HEK293 (cell line): ENCODE data around the gene UCK2.

Source experiments
- CTCF ChIA-PET: fragments of 350-600 bp; formaldehyde crosslinking; extraction: SDS; loops from one replicate; lab custom pipeline; 2021; ENCODE audit warnings: antibody characterized with exemption; lab: Yijun Ruan, JAX
- POLR2A ChIA-PET: fragments of 300-600 bp; formaldehyde crosslinking; extraction: SDS; loops from one replicate; lab custom pipeline; 2020; ENCODE audit warnings: antibody characterized with exemption, inconsistent platforms; lab: Yijun Ruan, JAX
- H3K27ac ChIP-seq: fragments of 200-500 bp; sonication (Bioruptor generic); 2 replicates; pipeline ENCODE4 v1.5.1; 2014; ENCODE audit warnings: low read depth, low read length, control low read depth, inconsistent platforms; ENCODE audit errors: extremely low read depth
- H3K36me3 ChIP-seq, 2 experiments: fragments of 200-500 bp in 1 of 2; sonication (Bioruptor generic) in 1 of 2; 1 replicate in 1 of 2; 2 replicates in 1 of 2; pipeline ENCODE4 v1.5.1; 2014 to 2017; ENCODE audit warnings: inconsistent platforms in 2 of 2, low read length in 2 of 2; ENCODE audit not compliant: control insufficient read depth in 2 of 2, insufficient read depth in 1 of 2
- H3K4me1 ChIP-seq: fragments of 200-500 bp; sonication (Bioruptor generic); 2 replicates; pipeline ENCODE4 v1.5.1; 2014; ENCODE audit warnings: mild to moderate bottlenecking, low read length, inconsistent platforms; ENCODE audit not compliant: control insufficient read depth, insufficient read depth
- H3K4me3 ChIP-seq: 2 replicates; pipeline ENCODE4 v1.5.1; 2011; ENCODE audit warnings: low read depth, mild to moderate bottlenecking, control low read depth, low read length, moderate library complexity
- H3K9me3 ChIP-seq: fragments of 200-500 bp; sonication (Bioruptor generic); 2 replicates; pipeline ENCODE4 v1.5.1; 2014; ENCODE audit warnings: low read depth, low read length, inconsistent platforms; ENCODE audit not compliant: control insufficient read depth, insufficient read depth
- GLI2 ChIP-seq: fragments of 450-650 bp; formaldehyde crosslinking; IDR thresholded peaks from 2 replicates; pipeline ENCODE4; 2017; ENCODE audit warnings: missing biosample characterization, missing genetic modification characterization, low read depth, borderline replicate concordance
- KLF7 ChIP-seq: fragments of 450-650 bp; formaldehyde crosslinking; IDR thresholded peaks from 2 replicates; pipeline ENCODE4 v1.5.1; 2016; ENCODE audit warnings: missing biosample characterization, missing genetic modification characterization, borderline replicate concordance
- RBAK ChIP-seq: fragments of 450-650 bp; formaldehyde crosslinking; IDR thresholded peaks from 2 replicates; pipeline ENCODE4 v1.5.1; 2016; ENCODE audit warnings: missing biosample characterization, missing genetic modification characterization
- SALL2 ChIP-seq: fragments of 450-650 bp; formaldehyde crosslinking; IDR thresholded peaks from 2 replicates; pipeline ENCODE4 v1.5.0; 2017; ENCODE audit warnings: missing biosample characterization, mild to moderate bottlenecking, missing genetic modification characterization, borderline replicate concordance
- TRIM28 ChIP-seq: IDR thresholded peaks from 2 replicates; pipeline ENCODE4 v1.6.1; 2011; ENCODE audit warnings: low read length, control low read depth, borderline replicate concordance
- ZNF132 ChIP-seq: fragments of 450-650 bp; formaldehyde crosslinking; IDR thresholded peaks from 2 replicates; pipeline ENCODE4 v1.5.1; 2017; ENCODE audit warnings: missing biosample characterization, missing genetic modification characterization, borderline replicate concordance
- ZNF133 ChIP-seq: fragments of 450-650 bp; formaldehyde crosslinking; IDR thresholded peaks from 2 replicates; pipeline ENCODE4 v1.5.1; 2016; ENCODE audit warnings: missing biosample characterization, missing genetic modification characterization
- ZNF174 ChIP-seq: fragments of 450-650 bp; formaldehyde crosslinking; IDR thresholded peaks from 2 replicates; pipeline ENCODE4 v1.5.0; 2017; ENCODE audit warnings: missing biosample characterization, mild to moderate bottlenecking, missing genetic modification characterization
- ZNF19 ChIP-seq: fragments of 450-650 bp; formaldehyde crosslinking; IDR thresholded peaks from 2 replicates; pipeline ENCODE4; 2016; ENCODE audit warnings: missing biosample characterization, missing genetic modification characterization, low read depth
- ZNF223 ChIP-seq: fragments of 450-650 bp; formaldehyde crosslinking; IDR thresholded peaks from 2 replicates; pipeline ENCODE4 v1.5.1; 2016; ENCODE audit warnings: missing biosample characterization, missing genetic modification characterization
- ZNF324 ChIP-seq: fragments of 450-650 bp; formaldehyde crosslinking; IDR thresholded peaks from 2 replicates; pipeline ENCODE4 v1.5.1; 2016; ENCODE audit warnings: missing biosample characterization, missing genetic modification characterization
- ZNF354C ChIP-seq: fragments of 450-650 bp; formaldehyde crosslinking; IDR thresholded peaks from 2 replicates; pipeline ENCODE4 v1.5.1; 2016; ENCODE audit warnings: missing biosample characterization, missing genetic modification characterization, low read depth, borderline replicate concordance
- ZNF473 ChIP-seq: fragments of 450-650 bp; formaldehyde crosslinking; IDR thresholded peaks from 2 replicates; pipeline ENCODE4 v1.5.1; 2017; ENCODE audit warnings: missing biosample characterization, missing genetic modification characterization
- ZNF510 ChIP-seq: fragments of 450-650 bp; formaldehyde crosslinking; IDR thresholded peaks from 2 replicates; pipeline ENCODE4 v1.5.1; 2018; ENCODE audit warnings: mild to moderate bottlenecking, missing genetic modification characterization, missing biosample characterization; ENCODE audit not compliant: insufficient replicate concordance
- ZNF623 ChIP-seq: fragments of 450-650 bp; formaldehyde crosslinking; IDR thresholded peaks from 2 replicates; pipeline ENCODE4 v1.5.1; 2016; ENCODE audit warnings: missing biosample characterization, missing genetic modification characterization
- ZNF670 ChIP-seq: fragments of 450-650 bp; formaldehyde crosslinking; IDR thresholded peaks from 2 replicates; pipeline ENCODE4 v1.5.1; 2016; ENCODE audit warnings: missing biosample characterization, missing genetic modification characterization, low read depth
- ZNF701 ChIP-seq: fragments of 450-650 bp; formaldehyde crosslinking; IDR thresholded peaks from 2 replicates; pipeline ENCODE4 v1.5.1; 2016; ENCODE audit warnings: missing biosample characterization, missing genetic modification characterization
- ZNF776 ChIP-seq: fragments of 450-650 bp; formaldehyde crosslinking; IDR thresholded peaks from 2 replicates; pipeline ENCODE4 v1.5.0; 2017; ENCODE audit warnings: missing biosample characterization, missing genetic modification characterization, borderline replicate concordance
- ZNF830 ChIP-seq: fragments of 450-650 bp; IDR thresholded peaks from 2 replicates; pipeline ENCODE4 v1.5.0; 2018; ENCODE audit warnings: missing biosample characterization, missing genetic modification characterization, low read depth, mild to moderate bottlenecking, moderate library complexity
- ZSCAN16 ChIP-seq: fragments of 450-650 bp; formaldehyde crosslinking; IDR thresholded peaks from 2 replicates; pipeline ENCODE4 v1.5.1; 2016; ENCODE audit warnings: missing biosample characterization, missing genetic modification characterization
- TF ChIP-seq, protein P1 (sequence below): fragments of 450-650 bp; formaldehyde crosslinking; IDR thresholded peaks from 2 replicates; pipeline ENCODE4 v1.5.1; 2016; ENCODE audit warnings: missing biosample characterization, missing genetic modification characterization
- TF ChIP-seq, protein P2 (sequence below): fragments of 450-650 bp; formaldehyde crosslinking; IDR thresholded peaks from 2 replicates; pipeline ENCODE4 v1.5.1; 2016; ENCODE audit warnings: missing biosample characterization, missing genetic modification characterization, borderline replicate concordance
- TF ChIP-seq, protein P3 (sequence below): fragments of 450-650 bp; formaldehyde crosslinking; conservative IDR thresholded peaks from 2 replicates; pipeline ENCODE4 v1.5.1; 2016; ENCODE audit warnings: low read depth, missing biosample characterization, missing genetic modification characterization

Gene UCK2

DNA sequence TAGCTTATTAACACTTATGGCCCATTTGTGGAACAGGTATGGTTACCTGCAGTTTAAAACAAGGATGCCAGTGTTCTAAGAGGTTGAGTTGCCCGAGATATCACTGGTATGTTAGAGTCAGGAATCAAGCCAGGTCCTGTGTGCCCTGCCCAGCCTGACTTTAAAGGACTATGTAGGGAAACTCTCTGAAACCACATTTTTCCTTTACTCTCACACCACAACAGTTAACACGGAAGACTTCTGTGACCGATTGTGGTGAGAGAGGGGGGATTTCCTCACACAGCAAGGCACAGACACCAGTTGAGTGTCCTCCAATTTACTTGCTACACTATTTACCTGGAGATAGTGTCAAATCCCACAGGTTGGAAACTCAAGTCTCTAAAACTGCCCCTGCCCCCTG lies 47.8 kb downstream of the UCK2 start:
- CTCF ChIA-PET, result interaction anchor here (0.6 kb wide), 1 partner anchor 18 kb away, joined by 3 read pairs; no protein-coding TSS in a partner anchor
- no peaks in the 10 kb centered on the region for H3K9me3 ChIP-seq
- TF ChIP-seq ZNF133 (tag by site-specific recombination) (no peak), ZNF354C (tag by site-specific recombination) (no peak), RBAK (tag by site-specific recombination) (no peak)
- POLR2A ChIA-PET, result no interaction called here
- H3K4me1 ChIP-seq, result no peaks in the 10 kb centered on the region
- H3K36me3 ChIP-seq, result peaks cover 0 to 2% of the 10 kb centered on the region in 2 experiments; a peak in 1 of 3 replicates
- H3K4me3 ChIP-seq, result no peak overlapping the region
- no peak overlapping the region for H3K27ac ChIP-seq

DNA sequence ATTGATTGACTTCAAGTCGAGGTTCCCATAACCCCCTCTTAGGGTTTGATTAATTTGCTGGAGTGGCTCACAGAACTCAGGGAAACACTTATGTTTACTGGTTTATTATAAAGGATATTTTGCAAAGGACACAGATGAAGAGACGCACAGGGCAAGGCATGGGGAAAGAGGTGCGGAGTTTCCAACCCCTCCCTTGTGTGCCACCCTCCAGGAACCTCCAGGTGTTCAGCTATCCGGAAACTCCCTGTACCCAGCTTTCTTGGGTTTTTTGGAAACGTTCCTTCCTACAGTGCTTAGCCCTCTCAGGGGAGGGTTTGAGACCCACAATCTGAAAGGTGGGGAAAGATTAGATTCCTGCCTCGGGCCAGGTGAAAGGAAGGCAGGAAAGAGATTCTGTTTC lies 48.2 kb downstream of the UCK2 start:
- TF ChIP-seq ZNF776 (tag by site-specific recombination) (no peak), GLI2 (tag by site-specific recombination) (no peak), ZNF223 (tag by site-specific recombination) (no peak), TRIM28 (no peak), ZNF174 (tag by site-specific recombination) (no peak), ZNF670 (tag by site-specific recombination) (no peak), ZNF830 (tag by site-specific recombination) (no peak), ZSCAN16 (tag by site-specific recombination) (no peak), ZNF132 (tag by site-specific recombination) (no peak), KLF7 (tag by site-specific recombination) (no peak), ZNF623 (tag by site-specific recombination) (no peak), ZNF510 (tag by site-specific recombination) (no peak), ZNF701 (tag by site-specific recombination) (no peak), ZNF473 (tag by site-specific recombination) (no peak), ZNF324 (tag by site-specific recombination) (no peak), ZNF19 (tag by site-specific recombination) (no peak), SALL2 (tag by site-specific recombination) (no peak)
- TF ChIP-seq, protein P1, sequence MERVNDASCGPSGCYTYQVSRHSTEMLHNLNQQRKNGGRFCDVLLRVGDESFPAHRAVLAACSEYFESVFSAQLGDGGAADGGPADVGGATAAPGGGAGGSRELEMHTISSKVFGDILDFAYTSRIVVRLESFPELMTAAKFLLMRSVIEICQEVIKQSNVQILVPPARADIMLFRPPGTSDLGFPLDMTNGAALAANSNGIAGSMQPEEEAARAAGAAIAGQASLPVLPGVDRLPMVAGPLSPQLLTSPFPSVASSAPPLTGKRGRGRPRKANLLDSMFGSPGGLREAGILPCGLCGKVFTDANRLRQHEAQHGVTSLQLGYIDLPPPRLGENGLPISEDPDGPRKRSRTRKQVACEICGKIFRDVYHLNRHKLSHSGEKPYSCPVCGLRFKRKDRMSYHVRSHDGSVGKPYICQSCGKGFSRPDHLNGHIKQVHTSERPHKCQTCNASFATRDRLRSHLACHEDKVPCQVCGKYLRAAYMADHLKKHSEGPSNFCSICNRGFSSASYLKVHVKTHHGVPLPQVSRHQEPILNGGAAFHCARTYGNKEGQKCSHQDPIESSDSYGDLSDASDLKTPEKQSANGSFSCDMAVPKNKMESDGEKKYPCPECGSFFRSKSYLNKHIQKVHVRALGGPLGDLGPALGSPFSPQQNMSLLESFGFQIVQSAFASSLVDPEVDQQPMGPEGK (tag by site-specific recombination), result no peak
- TF ChIP-seq, protein P2, sequence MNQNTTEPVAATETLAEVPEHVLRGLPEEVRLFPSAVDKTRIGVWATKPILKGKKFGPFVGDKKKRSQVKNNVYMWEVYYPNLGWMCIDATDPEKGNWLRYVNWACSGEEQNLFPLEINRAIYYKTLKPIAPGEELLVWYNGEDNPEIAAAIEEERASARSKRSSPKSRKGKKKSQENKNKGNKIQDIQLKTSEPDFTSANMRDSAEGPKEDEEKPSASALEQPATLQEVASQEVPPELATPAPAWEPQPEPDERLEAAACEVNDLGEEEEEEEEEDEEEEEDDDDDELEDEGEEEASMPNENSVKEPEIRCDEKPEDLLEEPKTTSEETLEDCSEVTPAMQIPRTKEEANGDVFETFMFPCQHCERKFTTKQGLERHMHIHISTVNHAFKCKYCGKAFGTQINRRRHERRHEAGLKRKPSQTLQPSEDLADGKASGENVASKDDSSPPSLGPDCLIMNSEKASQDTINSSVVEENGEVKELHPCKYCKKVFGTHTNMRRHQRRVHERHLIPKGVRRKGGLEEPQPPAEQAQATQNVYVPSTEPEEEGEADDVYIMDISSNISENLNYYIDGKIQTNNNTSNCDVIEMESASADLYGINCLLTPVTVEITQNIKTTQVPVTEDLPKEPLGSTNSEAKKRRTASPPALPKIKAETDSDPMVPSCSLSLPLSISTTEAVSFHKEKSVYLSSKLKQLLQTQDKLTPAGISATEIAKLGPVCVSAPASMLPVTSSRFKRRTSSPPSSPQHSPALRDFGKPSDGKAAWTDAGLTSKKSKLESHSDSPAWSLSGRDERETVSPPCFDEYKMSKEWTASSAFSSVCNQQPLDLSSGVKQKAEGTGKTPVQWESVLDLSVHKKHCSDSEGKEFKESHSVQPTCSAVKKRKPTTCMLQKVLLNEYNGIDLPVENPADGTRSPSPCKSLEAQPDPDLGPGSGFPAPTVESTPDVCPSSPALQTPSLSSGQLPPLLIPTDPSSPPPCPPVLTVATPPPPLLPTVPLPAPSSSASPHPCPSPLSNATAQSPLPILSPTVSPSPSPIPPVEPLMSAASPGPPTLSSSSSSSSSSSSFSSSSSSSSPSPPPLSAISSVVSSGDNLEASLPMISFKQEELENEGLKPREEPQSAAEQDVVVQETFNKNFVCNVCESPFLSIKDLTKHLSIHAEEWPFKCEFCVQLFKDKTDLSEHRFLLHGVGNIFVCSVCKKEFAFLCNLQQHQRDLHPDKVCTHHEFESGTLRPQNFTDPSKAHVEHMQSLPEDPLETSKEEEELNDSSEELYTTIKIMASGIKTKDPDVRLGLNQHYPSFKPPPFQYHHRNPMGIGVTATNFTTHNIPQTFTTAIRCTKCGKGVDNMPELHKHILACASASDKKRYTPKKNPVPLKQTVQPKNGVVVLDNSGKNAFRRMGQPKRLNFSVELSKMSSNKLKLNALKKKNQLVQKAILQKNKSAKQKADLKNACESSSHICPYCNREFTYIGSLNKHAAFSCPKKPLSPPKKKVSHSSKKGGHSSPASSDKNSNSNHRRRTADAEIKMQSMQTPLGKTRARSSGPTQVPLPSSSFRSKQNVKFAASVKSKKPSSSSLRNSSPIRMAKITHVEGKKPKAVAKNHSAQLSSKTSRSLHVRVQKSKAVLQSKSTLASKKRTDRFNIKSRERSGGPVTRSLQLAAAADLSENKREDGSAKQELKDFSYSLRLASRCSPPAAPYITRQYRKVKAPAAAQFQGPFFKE, result no peak
- TF ChIP-seq, protein P3, sequence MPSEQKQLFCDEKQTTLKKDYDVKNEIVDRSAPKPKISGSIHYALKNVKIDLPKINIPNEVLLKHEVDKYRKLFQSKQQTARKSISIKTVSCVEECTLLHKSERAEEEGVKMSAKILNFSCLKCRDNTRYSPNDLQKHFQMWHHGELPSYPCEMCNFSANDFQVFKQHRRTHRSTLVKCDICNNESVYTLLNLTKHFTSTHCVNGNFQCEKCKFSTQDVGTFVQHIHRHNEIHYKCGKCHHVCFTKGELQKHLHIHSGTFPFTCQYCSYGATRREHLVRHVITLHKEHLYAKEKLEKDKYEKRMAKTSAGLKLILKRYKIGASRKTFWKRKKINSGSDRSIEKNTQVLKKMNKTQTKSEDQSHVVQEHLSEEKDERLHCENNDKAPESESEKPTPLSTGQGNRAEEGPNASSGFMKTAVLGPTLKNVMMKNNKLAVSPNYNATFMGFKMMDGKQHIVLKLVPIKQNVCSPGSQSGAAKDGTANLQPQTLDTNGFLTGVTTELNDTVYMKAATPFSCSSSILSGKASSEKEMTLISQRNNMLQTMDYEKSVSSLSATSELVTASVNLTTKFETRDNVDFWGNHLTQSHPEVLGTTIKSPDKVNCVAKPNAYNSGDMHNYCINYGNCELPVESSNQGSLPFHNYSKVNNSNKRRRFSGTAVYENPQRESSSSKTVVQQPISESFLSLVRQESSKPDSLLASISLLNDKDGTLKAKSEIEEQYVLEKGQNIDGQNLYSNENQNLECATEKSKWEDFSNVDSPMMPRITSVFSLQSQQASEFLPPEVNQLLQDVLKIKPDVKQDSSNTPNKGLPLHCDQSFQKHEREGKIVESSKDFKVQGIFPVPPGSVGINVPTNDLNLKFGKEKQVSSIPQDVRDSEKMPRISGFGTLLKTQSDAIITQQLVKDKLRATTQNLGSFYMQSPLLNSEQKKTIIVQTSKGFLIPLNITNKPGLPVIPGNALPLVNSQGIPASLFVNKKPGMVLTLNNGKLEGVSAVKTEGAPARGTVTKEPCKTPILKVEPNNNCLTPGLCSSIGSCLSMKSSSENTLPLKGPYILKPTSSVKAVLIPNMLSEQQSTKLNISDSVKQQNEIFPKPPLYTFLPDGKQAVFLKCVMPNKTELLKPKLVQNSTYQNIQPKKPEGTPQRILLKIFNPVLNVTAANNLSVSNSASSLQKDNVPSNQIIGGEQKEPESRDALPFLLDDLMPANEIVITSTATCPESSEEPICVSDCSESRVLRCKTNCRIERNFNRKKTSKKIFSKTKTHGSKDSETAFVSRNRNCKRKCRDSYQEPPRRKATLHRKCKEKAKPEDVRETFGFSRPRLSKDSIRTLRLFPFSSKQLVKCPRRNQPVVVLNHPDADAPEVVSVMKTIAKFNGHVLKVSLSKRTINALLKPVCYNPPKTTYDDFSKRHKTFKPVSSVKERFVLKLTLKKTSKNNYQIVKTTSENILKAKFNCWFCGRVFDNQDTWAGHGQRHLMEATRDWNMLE, result no peak
- Histone ChIP-seq H3K27ac (no peak overlapping the region), H3K4me3 (no peak overlapping the region), H3K36me3 (peaks cover 0 to 2% of the 10 kb centered on the region in 2 experiments; a peak in 1 of 3 replicates), H3K4me1 (no peaks in the 10 kb centered on the region), H3K9me3 (no peaks in the 10 kb centered on the region)
- ChIA-PET POLR2A (no interaction called here), CTCF (no interaction called here)
